ENCODE measurements around the gene OR7D2. TPM values are rescaled to one million over a fixed set of nuclear protein-coding genes. Genes with fewer than 3 reads are reported as not detected.

Gene OR7D2
- total RNA-seq, 4 donors from 2014 or later, result not detected

DNA sequence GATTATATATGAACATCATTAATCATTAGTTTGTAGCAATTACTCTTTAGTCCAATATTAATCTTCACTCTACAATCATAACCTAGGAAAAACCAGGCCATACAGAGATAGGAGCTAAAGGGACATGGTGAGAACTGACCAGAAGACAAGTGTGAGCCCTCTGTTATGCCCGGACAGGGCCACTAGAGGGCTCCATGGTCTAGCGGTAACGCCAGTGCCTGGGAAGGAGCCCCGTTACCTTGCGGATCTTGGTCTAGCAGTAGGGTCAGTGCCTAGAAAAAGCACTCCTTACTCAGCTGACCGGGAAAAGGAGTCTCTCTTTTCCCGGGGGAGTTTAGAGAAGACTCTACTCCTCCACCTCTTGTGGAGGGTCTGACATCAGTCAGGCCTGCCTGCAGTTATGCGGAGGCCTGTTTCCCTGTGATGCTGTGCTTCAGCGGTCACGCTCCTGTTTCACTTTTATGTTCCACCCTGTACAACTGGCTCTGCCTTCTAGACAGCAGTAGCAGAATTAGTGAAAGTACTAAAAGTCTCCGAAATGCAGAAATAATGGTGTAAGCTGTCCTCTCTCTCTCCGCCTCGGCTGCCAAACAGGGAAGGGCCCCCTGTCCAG lies 26.8 kb downstream of the OR7D2 start:
- WGBS, 2 donors, result 30 to 34% methylated on average over 13 of the region's 13 CpGs
- intact Hi-C loops (cut with DNase I; ENCODE audit: low total_unique reads), result loop anchor here (10.0 kb wide), 1 partner anchor 579 kb away; no protein-coding TSS in a partner anchor

DNA sequence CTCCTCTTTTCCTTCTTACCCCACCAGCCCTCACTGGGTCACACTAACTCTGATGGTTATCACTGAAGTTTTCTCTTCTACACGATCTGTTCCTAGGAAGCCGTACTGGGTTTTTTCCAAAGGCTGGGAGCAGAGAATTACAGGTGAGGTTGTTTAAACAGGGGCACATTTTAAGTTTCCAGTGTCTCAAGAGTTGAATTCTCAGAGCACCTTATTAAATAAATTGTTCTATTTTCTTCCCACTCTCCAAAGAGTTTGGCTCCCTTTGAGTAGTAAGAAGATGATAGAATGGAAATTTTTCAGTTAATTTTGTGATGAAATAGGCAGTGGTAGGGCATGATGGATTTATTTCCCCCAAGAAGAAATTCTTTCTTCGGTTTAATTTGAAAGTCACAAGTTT lies 40.7 kb downstream of the OR7D2 start, which contains the start of gene OR7D4:
Gene OR7D4, minus strand, starts transcription at position 101 of the 400 bp plus-strand sequence. CDS start 4,752 bp downstream, outside the sequence.
- 71 to 74% methylated on average over 3 of the region's 3 CpGs for WGBS, 2 donors
- TF ChIP-seq, protein P1, sequence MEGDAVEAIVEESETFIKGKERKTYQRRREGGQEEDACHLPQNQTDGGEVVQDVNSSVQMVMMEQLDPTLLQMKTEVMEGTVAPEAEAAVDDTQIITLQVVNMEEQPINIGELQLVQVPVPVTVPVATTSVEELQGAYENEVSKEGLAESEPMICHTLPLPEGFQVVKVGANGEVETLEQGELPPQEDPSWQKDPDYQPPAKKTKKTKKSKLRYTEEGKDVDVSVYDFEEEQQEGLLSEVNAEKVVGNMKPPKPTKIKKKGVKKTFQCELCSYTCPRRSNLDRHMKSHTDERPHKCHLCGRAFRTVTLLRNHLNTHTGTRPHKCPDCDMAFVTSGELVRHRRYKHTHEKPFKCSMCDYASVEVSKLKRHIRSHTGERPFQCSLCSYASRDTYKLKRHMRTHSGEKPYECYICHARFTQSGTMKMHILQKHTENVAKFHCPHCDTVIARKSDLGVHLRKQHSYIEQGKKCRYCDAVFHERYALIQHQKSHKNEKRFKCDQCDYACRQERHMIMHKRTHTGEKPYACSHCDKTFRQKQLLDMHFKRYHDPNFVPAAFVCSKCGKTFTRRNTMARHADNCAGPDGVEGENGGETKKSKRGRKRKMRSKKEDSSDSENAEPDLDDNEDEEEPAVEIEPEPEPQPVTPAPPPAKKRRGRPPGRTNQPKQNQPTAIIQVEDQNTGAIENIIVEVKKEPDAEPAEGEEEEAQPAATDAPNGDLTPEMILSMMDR (IDR thresholded peaks at IDR 0.05), result no peak
- no peak for TF ChIP-seq POLR2A (IDR thresholded peaks at IDR 0.05)
- DNase-seq (ENCODE audit: low spot score in 2 of 2), result no peak
- intact Hi-C loops (cut with DNase I; ENCODE audit: low total_unique reads), result no loop called here
- no peak within 1 kb of the TSS for H3K4me3 ChIP-seq (ENCODE audit: low read depth, poor library complexity, severe bottlenecking)

More for the DNA sequence above, 26.8 kb downstream of the OR7D2 start:
- no peak for TF ChIP-seq POLR2A (IDR thresholded peaks at IDR 0.05)
- TF ChIP-seq, protein P1 (IDR thresholded peaks at IDR 0.05), result peak in 1 of 3 donors; percentile 54
- DNase-seq (ENCODE audit: low spot score in 2 of 2), result peak; percentile 38 to 91
- no peak overlapping the region for H3K4me3 ChIP-seq (ENCODE audit: low read depth, poor library complexity, severe bottlenecking)

Other genes with a start within 250 kb of the OR7D2 start
- under 1 TPM in 3 of 4 donors, not detected in 1; 0.02 to 0.55 (median 0.04) TPM for gene MUC16, start 168.6 kb upstream of the OR7D2 start, total RNA-seq
- not detected for gene OR1M1, start 91.9 kb upstream of the OR7D2 start, total RNA-seq
- gene OR7G2, start 71.5 kb upstream of the OR7D2 start, total RNA-seq, result not detected
- gene OR7G1, start 63.2 kb upstream of the OR7D2 start, total RNA-seq, result not detected
- gene OR7G3, start 52.0 kb upstream of the OR7D2 start, total RNA-seq, result not detected
- 10 to 100 TPM; 19.4 to 32.4 (median 29.3) TPM for gene ZNF317, start 38.6 kb upstream of the OR7D2 start, total RNA-seq
- gene OR7D4, start 40.6 kb downstream of the OR7D2 start, total RNA-seq, result not detected
- gene OR7E24, start 72.0 kb downstream of the OR7D2 start, total RNA-seq, result not detected
- 10 to 100 TPM; 12.9 to 19.2 (median 16.1) TPM for gene ZNF699, start 130.9 kb downstream of the OR7D2 start, total RNA-seq
- 10 to 100 TPM in 2 of 4 donors, 1 to 10 TPM in 2; 3.6 to 12.8 (median 9.2) TPM for gene ZNF559, start 145.2 kb downstream of the OR7D2 start, total RNA-seq
- gene ZNF177, start 184.0 kb downstream of the OR7D2 start, total RNA-seq, result 1 to 10 TPM in 2 of 4 donors, under 1 TPM in 1, not detected in 1; 0.38 to 1.5 (median 1.1) TPM

Data from lower leg skin (tissue), 4 donors.